GM18508 (cell line): Measurements from ENCODE around the gene EWSR1.
"Not testable (repeated sequence)": the region's sequence is repeated elsewhere in the genome, so short reads cannot be mapped to it uniquely, and the experiment has no call there.

Source experiments
- ATAC-seq: cut with Tn5 transposase; IDR thresholded peaks from one replicate; pipeline ENCODE4 v1.9.1; 2021; ENCODE audit warnings: moderate number of reproducible peaks; ENCODE audit not compliant: insufficient read depth, unreplicated experiment

Gene EWSR1

GRCh38 chr22:29247891-29248290, 20.2 kb upstream of the EWSR1 start:
- not testable (repeated sequence) for ATAC-seq

GRCh38 chr22:29251265-29251664, 16.8 kb upstream of the EWSR1 start:
- no peak for ATAC-seq

- ATAC-seq: no peak
These were observed 15.8 kb upstream of the EWSR1 start for GRCh38 chr22:29251981-29252911.

- no peak for ATAC-seq
These were observed 14.3 kb upstream of the EWSR1 start for GRCh38 chr22:29253561-29254285.

GRCh38 chr22:29254286-29254660, 13.8 kb upstream of the EWSR1 start:
- no peak for ATAC-seq

GRCh38 chr22:29255064-29255621, 12.9 kb upstream of the EWSR1 start:
- ATAC-seq: no peak

GRCh38 chr22:29256606-29257325, 11.3 kb upstream of the EWSR1 start:
- ATAC-seq: no peak

GRCh38 chr22:29257751-29258181, 10.3 kb upstream of the EWSR1 start:
- no peak for ATAC-seq

GRCh38 chr22:29258407-29259252, 9.4 kb upstream of the EWSR1 start:
- ATAC-seq: no peak

- no peak for ATAC-seq
These were observed 8.7 kb upstream of the EWSR1 start for GRCh38 chr22:29259253-29259899.

- ATAC-seq: no peak
These were observed 8.0 kb upstream of the EWSR1 start for GRCh38 chr22:29260031-29260560.

GRCh38 chr22:29260601-29261315, 7.3 kb upstream of the EWSR1 start:
- no peak for ATAC-seq

GRCh38 chr22:29263791-29264276, 4.2 kb upstream of the EWSR1 start:
- no peak for ATAC-seq

GRCh38 chr22:29265305-29265704, 2.8 kb upstream of the EWSR1 start:
- ATAC-seq: no peak

GRCh38 chr22:29265929-29266328, 2.1 kb upstream of the EWSR1 start:
- ATAC-seq: no peak

GRCh38 chr22:29266564-29267461, 1.3 kb upstream of the EWSR1 start:
- ATAC-seq: no peak

- ATAC-seq: no peak
These were observed 608 bp upstream of the EWSR1 start for GRCh38 chr22:29267462-29267857.
